TTC549 (cell line): ENCODE measurements around the gene SCO2.

Source experiments
- FAIRE-seq: peaks from 2 replicates; lab custom pipeline; 2012; peaks lifted over from hg19 to GRCh38; lab: Jason Lieb, UNC

Gene SCO2

DNA sequence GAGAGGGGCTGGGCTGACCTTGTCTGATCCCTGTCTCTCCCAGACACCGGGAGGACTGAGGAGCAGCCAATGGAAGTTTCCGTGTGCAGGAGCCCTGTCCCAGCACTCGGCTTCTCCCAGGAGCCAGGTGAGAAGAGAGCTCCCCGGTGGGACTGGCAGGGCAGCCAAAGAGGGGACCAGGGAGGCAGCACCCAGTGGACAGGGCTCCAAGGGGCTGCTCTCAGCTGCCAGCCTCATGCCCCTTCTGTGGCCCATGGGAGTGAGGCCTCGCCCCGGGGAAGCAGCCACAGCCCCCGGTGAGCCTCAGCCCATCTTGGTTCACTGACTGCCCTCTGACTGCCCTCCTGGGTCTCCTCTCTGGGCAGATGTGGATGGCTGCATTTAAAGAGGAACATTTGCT lies 6.8 kb downstream of the SCO2 start:
- FAIRE-seq = no peak

DNA sequence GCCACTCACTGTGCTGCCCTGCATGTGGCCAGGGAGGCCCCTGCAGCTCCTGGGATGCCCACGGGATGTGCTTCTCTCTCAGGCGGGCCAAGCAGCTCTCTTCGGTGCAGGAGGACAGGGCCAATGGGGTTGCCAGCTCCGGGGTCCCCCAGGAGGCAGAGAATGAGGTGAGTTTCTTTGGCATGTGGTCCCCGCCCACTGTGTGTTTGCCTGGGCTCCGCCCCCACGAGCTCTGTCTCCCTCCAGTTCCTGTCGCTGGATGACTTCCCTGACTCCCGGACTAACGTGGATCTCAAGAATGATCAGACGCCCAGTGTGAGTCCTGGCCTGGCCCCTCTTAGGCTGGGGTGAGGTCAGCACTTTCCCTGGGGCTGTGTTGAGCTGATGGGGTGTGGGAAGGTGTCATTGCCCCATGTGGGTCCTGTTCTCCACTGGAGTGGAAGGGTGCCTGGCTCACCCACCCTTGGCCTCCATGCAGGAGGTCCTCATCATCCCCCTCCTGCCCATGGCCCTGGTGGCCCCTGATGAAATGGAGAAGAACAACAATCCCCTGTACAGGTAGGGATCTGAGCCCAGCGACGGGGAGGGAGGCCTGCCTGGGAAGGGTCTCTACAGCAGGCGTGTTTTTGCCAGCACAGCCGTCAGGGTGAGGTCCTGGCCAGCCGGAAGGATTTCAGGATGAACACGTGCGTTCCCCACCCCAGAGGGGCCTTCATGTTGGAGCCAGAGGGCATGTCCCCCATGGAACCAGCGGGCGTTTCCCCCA lies 7.7 kb downstream of the SCO2 start:
- FAIRE-seq = no peak

DNA sequence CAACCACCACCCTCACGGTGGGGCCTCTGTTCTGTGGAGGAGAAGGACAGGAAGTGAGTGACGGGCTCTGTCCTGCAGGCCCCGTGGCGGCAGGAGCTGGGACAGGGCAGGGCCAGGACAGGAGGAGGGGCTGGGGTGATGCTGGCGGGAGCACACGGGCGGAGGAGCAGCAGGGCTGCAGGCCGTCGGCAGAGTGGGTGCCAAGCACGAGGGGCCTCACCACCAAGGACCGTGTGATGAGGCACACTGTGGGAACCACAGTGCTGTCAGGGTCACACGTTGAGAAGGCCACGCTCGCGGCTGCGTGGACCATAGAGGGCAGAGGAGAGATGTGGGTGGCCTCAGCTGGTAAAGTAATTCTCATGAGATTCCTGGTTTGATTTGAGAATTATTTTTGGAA lies 8.5 kb downstream of the SCO2 start:
- no peak for FAIRE-seq

DNA sequence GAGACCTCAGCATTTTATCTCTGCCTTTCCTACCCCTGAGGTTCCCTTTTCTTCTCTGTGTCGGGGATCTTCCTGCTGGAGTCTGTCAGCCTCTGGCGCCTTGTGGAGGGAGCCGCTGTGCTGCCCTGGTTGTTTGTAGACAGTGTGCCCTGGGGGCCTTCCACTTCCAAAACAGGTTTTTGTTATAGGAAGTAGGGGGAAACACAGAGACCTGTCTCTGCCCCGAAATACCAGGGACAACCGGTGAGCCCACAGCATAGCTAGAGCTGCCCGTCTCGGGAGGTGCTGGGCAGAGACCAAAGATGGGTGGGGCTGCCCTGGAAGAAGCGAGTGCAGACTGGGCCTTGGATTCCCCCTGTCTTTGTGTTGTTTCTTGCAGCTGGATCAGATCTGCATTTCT lies 9.3 kb downstream of the SCO2 start:
- no peak for FAIRE-seq

DNA sequence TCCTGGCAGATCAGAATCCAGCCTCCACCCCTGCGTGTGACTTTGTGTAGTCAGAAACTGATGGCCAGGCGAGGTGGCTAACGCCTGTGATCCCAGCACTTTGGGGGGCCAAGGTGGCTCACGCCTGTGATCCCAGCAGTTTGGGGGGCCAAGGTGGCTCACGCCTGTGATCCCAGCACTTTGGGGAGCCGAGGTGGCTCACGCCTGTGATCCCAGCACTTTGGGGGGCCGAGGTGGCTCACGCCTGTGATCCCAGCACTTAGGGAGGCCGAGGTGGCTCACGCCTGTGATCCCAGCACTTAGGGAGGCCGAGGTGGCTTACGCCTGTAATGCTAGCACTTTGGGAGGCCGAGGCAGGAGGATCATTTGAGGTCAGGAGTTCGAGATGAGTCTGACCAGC lies 12.2 kb downstream of the SCO2 start:
- FAIRE-seq = no peak

DNA sequence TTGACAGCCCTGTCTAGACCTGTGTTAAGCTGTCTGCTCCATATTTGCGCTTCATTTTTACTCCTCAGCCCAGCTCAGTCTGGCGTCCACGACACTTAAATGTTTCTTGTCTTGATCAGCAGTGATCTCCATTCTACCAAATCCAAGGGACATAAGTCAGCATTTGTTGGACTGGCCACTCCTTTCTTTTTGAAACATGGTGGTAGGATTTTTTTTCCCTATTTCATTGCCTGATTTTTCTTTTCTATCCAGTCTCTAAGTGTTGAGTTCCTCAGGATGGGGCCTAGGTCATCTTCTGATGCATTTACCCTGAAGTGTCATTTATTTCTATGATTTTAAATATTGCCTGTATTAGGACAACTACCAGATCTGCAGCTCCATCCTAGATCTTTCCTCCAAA lies 16.5 kb downstream of the SCO2 start:
- no peak for FAIRE-seq

DNA sequence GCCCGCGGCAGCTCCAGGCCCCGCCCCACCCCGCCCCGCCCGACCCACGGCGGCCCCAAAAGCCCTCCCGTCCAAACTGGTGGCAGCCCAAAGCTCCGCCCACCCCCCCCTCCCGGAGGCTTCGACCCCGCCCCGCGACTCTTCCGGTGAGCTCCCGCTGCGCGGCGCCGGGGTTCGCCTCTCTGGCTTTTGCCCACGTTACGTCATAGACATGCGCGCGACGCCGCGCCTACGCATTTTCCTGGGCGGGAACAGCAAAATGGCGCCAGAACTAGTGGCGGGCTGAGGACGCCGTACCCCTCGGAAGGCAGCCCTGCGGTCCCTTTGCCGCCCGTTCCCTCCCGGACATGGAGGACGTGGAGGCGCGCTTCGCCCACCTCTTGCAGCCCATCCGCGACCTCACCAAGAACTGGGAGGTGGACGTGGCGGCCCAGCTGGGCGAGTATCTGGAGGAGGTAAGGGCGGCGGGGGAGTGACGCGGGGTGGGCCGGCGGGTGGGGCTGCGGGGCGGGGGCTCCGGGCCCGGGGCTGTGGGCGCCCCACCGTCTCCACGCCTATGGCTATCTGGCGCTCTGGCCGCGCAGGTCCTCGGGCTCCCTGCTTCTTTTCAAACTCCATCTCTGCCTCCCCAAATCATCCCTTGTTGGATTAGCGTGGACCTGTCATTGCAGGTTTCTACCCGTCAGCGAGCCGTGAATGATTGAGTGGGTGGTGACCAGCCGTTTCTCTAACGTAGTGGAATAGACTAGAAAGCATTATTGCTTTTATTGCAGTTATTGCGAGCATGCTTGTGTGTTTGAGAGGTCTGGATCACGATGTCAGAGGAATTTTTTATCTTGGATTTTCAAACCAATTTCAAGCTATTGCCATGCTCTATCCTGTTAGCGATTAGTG lies 17.2 kb downstream of the SCO2 start, which contains the start of gene NCAPH2:
TSS of gene NCAPH2 (plus strand) at position 234 of the 894 bp plus-strand sequence. CDS start at position 348, 114 bp downstream.
- no peak for FAIRE-seq

DNA sequence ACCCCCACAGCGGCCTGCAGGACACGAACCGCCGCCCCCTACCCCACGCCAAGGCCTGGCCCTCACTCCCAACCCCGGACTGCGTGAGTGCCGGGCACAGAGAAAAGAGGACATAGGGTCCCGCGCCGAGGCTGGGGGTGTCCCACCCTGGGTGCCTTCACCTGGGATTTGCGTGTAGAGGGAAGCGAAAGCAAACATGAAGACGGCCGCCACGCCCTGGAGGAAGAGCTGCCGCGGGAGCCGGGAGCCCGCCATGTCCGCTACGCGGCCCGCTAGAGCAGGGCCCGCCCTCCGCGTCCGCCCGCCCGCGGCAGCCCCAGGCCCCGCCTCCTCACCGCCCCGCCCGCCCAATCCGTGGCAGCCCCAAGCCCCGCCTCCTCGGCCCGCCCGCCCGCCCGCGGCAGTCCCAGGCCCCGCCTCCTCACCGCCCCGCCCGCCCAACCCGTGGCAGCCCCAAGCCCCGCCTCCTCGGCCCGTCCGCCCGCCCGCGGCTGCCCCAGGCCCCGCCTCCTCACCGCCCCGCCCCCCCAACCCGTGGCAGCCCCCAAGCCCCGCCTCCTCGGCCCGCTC lies 17.9 kb downstream of the SCO2 start, which contains the start of gene LMF2:
TSS of gene LMF2 (minus strand) at position 282 of the 570 bp plus-strand sequence. CDS start at position 255, 27 bp downstream.
- FAIRE-seq = no peak

DNA sequence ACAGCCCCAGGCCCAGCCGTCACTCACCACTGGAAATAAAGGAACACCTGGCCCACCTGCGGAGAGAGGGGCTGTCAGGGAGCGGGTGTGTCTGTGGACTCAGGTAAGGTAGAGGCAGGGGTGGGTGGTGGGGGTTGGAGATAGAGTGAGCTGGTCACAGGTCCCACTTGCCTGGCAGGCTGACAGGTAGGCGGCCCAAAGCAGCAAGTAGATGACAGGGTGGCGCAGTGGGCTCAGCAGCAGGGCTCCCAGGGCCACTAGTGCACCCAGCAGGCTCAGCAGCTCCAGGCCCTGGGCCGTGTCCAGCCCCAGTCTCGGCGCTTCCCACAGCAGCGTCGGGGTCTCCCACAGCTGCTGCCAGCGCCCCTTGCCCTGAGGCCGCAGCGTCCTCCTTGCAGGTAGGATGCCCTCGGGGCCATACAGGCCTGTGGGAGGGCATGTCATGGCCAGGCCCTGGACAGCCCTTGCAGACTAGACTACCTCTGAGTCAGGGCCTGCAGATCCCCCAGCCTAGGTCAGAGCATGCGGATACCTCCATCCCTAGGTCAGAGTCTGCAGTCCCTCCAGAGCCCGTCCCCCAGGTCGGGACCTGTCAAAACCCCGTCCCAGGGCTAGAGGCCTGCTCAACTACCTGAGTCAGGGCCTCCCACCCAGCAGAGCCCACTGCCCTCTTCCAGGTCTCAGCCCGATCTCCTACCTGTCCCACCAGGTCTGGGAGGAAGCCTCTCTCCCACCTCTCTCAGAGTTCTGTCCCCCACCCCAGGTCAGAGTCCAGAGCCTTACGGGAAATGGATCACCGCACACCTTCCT lies 18.6 kb downstream of the SCO2 start:
- FAIRE-seq = no peak

DNA sequence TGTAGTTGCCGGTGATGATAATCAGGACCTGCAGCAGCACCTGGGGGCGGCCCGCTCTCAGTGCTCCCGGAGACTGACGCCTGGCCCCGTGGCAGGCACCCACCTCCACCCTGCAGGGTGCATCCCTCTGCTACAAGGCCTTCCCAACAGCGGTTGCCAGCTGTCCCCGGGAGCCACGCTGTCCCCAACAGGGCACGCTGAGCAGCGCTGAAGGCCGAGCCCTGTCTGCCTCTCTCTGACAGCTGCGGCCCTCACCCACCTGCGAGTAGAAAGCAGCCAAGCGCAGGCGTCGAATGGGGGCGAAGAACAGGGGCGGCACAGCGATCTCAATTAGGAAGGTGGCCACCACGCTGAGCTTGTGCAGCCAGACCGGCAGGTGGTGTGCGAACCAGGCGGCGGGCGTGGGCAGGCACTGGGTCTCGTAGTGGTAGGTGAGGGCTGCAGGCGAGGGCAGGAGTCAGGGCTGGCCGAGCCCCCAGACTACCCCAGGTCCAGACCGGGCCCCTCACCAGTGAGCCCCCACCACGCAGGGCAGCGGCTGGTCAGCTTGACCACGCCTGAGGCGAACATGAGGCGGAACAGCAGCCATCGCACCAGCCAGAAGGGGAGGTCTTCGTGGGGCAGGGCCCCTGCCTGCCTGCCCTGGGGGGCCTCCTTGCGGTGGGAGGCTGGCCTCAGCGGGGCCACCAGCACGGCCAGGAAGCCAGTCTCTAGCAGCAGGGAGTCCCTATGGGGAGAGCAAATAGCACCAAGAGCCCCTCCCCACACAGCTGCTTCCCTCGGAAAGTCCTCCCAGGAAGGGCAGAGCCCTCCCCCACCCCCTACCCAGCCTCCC lies 19.4 kb downstream of the SCO2 start:
- no peak for FAIRE-seq

DNA sequence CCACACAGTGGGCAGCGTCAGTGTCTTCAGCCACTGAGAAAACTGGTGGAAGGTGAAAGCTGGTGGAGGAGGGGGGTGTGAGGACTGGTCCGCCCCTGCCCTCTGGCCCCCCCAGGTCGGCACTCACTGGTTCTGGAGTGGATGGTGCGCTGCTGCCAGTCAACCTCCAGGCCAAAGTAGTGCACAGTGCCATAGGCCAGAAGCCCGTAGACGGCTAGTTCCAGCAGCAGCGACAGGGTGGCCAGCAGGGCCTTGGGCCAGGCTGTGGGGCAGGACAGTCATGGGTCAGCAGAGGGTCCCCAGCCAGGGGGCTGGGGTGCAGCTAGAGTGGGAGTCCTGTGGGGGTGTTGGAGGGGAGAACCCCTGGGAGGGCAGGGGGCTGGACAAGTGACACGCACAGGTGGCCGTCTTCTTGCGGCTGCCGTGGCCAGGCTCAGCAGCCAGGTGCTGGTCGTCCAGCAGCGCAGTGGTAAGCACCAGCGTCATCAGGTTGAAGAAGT lies 20.1 kb downstream of the SCO2 start:
- FAIRE-seq = no peak

DNA sequence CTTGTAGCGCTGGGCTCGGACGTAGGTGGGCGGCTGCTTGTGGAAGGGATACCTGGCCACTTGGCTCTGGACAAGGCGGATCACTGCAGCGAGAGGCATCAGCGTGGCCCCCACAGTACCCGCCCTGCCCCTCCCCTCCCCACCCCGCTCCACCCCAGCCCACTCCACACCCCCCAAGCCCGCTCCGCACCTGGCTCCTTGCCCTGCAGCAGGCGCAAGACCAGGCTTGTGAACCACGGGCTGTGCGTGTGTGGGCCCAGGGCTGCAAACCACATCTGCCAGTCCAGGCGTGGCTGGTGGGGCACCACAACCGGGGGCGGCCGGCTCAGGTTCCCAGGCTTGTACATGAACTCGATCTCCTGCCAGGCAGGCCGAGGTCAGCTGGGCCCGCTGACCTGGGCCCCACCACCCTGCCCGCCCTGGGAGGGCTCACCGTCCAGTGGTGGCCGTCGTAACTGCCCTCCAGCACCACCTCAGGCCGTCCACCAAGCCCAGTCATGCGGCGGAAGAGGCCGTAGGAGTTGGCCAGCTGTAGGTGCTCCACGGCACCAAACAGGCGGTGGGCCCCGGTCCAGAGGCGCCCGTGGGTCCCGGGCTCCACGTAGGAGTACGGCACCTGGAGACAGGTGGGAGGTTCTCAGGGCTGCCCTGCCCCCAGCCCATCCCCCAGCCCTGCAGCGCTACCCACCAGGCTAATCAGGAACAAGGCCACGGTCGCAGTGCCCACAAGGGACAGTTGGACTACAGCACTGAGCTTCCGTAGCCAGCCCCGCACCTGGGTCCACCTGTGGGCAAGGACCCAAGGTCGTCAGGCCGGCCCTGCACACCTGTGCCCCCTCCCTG lies 20.8 kb downstream of the SCO2 start:
- FAIRE-seq = no peak

DNA sequence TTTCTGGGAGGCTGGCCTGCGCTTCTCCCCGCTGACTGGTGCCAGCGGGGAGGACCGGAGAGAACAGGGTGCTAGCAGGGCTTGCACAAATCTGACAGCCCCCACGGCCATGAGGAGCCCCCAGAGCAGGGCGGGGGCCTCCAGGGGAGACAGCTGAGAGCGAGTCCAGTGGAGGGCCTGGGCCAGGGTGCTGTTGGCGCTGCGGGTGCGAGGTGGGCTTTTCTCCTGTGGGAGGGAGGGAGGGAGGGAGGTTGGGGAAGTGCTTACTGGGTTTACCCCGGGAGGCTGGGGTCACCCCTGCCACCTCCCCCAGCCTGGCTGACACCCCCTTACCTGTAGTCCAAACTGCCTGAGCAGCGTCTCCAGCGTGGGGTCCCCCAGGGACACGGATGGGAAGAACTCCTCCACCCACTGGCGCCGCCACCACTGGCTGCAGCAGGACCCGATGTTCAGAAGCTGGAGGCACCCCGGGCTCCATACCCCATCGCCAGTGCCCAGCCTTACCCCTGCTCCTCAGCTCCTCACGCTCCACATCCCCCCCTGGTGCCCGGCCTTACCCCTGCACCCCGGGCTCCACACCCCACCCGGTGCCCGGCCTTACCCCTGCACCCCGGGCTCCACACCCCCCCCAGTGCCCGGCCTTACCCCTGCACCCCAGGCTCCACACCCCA lies 21.8 kb downstream of the SCO2 start:
- no peak for FAIRE-seq

DNA sequence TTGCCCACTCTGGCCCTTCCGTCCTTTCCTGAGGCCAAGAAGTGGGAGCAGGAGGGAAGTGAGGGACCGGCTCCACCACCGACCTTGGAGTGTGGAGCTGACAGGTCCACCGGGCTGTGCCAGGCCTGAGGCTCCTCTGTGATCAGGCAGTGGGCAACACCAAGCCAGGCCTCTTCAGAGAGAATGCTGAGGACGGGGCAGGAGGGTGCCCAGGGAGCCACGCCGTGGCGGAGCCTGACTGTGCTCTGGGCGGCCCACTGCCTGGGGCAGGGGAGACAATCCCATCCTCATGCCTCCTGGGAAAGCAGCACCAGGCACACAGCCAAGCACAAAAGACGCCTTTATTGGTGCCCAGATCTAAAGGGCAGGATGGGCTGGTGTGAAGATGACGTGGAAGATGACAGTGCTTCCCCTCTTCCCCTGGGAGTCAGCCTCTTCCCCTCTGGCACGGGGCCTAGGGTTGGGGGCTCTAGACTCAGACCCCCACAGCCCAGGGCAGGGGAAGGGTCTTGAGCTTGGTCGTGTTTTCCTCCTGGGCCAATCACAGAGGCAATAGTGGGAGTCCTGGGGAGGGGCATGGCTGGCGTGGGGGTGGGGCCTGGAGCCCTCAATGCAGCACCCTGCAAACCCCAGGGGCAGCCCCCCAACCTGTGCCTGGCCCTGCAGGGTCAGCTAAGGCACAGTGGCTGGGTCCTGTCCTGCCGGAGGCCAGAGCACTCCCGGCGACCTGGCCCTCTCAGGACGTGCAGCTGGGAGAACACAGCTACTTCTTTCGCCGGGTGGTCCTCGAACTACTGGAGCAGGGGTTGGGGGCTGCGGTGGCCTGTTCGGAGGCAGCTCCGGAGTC lies 22.5 kb downstream of the SCO2 start:
- FAIRE-seq = no peak

DNA sequence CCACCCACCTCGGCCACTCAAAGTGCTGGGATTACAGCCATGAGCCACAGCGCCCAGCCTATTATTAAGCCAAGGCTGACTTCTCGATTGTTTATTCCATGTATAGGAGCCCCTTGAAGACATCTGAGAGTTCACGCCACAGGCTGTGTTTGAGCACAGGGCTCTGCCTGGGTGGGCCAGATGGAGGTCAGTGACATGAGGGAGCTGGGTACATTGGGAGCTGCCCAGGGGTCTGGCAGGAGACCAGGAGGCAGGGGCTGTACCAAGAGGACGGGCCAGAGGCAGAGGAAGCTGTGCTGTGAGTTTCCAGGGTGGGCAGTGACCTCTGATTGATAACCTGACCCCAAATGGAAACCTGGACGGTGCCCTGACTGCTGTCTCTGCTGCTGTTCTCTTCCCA lies 23.3 kb downstream of the SCO2 start:
- no peak for FAIRE-seq

DNA sequence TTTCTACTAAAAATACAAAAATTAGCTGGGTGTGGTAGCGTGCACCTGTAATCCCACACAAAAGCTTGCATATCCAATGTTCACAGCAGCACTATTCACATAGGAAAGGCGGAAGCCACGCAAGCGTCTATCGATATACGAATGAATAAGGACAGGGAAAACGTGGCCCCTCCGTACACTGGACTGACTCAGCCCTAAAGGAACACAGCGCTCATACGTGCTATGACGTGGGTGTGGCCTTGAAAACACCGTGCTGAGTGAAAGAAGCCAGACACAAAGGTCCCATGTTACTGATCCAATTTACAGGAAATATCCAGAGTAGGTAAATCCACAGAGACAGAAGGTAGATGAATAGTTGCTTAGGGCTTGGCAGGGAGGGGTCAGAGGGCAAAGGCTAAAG lies 24.9 kb downstream of the SCO2 start:
- FAIRE-seq = no peak

DNA sequence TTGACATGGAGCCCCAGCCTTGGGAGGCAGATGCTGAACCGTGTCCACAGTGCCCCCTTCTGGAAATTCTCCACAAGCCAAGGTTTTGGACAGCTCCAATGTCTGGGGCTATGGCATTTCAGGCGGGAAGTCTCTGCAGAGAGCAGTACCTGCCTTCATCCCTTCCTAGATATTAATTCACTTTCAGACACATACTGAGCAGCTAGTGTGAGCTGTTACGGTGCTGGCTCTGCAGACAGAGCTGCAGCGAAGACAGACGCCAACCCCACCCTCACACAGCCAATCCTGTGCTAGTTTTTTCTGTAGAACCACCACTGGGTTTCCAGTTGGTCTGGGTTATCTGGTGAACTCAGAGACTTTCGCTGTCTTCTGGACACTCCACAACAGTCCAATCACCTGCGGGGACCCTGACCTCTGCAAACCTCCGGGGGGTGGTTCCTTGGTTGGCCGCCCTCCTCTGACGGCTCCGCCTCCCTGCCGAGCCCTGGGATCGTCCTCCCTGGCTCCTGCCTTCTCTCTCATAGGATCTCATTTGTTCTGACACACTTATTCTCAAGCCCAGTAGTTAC lies 27.0 kb downstream of the SCO2 start:
- FAIRE-seq = peak; percentile 72

DNA sequence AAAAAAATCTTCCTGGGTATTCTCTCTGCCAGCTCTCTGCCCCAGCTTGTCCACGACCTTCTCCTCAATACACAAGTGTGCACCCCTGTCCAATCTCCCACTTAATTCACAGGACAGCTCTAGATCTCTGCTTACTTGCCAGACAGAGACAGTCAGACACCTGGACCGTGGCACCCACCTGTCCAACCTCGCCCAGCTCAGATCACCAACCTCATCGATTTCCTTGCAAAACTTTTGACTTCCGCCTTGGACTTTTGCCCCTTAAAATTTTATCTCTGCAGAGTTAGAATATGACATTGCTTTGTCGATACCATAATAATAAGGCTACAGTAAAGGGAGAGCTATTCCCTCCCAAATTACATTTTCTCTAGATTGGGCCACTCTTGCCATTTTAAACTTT lies 28.3 kb downstream of the SCO2 start:
- no peak for FAIRE-seq
